OCI-LY1 (cell line): ENCODE results near the gene DOLPP1.

Experiments
- H2AFZ ChIP-seq: fragments of 200-600 bp; sonication (generic), shearing (Covaris generic); 2 replicates; pipeline ENCODE4 v1.6.0; 2014; ENCODE audit warnings: antibody characterized with exemption, mild to moderate bottlenecking, low read length
- H3F3A ChIP-seq: fragments of 200-600 bp; sonication (generic), shearing (Covaris generic); 2 replicates; pipeline ENCODE4 v1.6.0; 2014; ENCODE audit warnings: mild to moderate bottlenecking, antibody characterized with exemption, low read length, moderate library complexity; ENCODE audit not compliant: insufficient read depth
- H3K27ac ChIP-seq: fragments of 200-600 bp; sonication (generic); 2 replicates; pipeline ENCODE4 v1.5.1; 2014; ENCODE audit warnings: low read length, mixed run types, mild to moderate bottlenecking, low read depth; ENCODE audit not compliant: poor library complexity, severe bottlenecking
- H3K27me3 ChIP-seq: fragments of 200-600 bp; sonication (generic); 2 replicates; pipeline ENCODE4 v1.6.0; 2014; ENCODE audit warnings: antibody characterized with exemption, mild to moderate bottlenecking, low read length, moderate library complexity; ENCODE audit not compliant: insufficient read depth
- H3K36me3 ChIP-seq: fragments of 200-600 bp; sonication (generic); 2 replicates; pipeline ENCODE4 v1.6.1; 2014; ENCODE audit warnings: mild to moderate bottlenecking, antibody characterized with exemption, low read length, moderate library complexity, mixed read lengths; ENCODE audit not compliant: insufficient read depth
- H3K4me1 ChIP-seq: fragments of 200-600 bp; sonication (generic); 2 replicates; pipeline ENCODE4 v1.5.1; 2014; ENCODE audit warnings: mild to moderate bottlenecking, low read length, moderate library complexity; ENCODE audit not compliant: insufficient read depth, severe bottlenecking
- H3K4me2 ChIP-seq: fragments of 200-600 bp; sonication (generic), shearing (Covaris generic); 2 replicates; pipeline ENCODE4 v1.6.1; 2014; ENCODE audit warnings: low read length
- H3K4me3 ChIP-seq: fragments of 200-600 bp; sonication (generic); 2 replicates; pipeline ENCODE4 v1.5.1; 2014; ENCODE audit warnings: low read length, low read depth, mild to moderate bottlenecking, mixed read lengths; ENCODE audit not compliant: poor library complexity, severe bottlenecking
- H3K79me2 ChIP-seq: fragments of 200-600 bp; shearing (Covaris generic); 2 replicates; pipeline ENCODE4 v1.6.1; 2016; ENCODE audit warnings: mixed run types, low read length, mixed read lengths; ENCODE audit not compliant: insufficient read depth
- H3K9ac ChIP-seq: fragments of 200-600 bp; sonication (generic), shearing (Covaris generic); 2 replicates; pipeline ENCODE4 v1.6.1; 2014; ENCODE audit warnings: mild to moderate bottlenecking, low read length, mixed read lengths
- H3K9me2 ChIP-seq: fragments of 200-600 bp; sonication (generic), shearing (Covaris generic); 2 replicates; pipeline ENCODE4 v1.6.1; 2014; ENCODE audit warnings: low read depth, mild to moderate bottlenecking, low read length, mixed read lengths
- H3K9me3 ChIP-seq: fragments of 200-600 bp; shearing (Covaris generic); 2 replicates; pipeline ENCODE4 v1.6.1; 2014; ENCODE audit warnings: low read length, mixed read lengths
- H4K20me1 ChIP-seq: fragments of 200-600 bp; sonication (generic), shearing (Covaris generic); 2 replicates; pipeline ENCODE4 v1.6.0; 2016; ENCODE audit warnings: mild to moderate bottlenecking, low read length; ENCODE audit not compliant: insufficient read depth
- EZH2 ChIP-seq: fragments of 200-600 bp; sonication (generic), shearing (Covaris generic); IDR thresholded peaks from 2 replicates; pipeline ENCODE4 v1.8.0; 2017; ENCODE audit warnings: borderline replicate concordance, mixed run types, mild to moderate bottlenecking, antibody characterized with exemption, low read length, moderate library complexity, mixed read lengths
- TF ChIP-seq, protein P1 (sequence below): fragments of 200-600 bp; sonication (generic), shearing (Covaris generic); IDR thresholded peaks from 2 replicates; pipeline ENCODE4 v1.5.1; 2017; ENCODE audit warnings: mild to moderate bottlenecking, antibody characterized with exemption, low read length, moderate library complexity, mixed read lengths

Gene DOLPP1

DNA sequence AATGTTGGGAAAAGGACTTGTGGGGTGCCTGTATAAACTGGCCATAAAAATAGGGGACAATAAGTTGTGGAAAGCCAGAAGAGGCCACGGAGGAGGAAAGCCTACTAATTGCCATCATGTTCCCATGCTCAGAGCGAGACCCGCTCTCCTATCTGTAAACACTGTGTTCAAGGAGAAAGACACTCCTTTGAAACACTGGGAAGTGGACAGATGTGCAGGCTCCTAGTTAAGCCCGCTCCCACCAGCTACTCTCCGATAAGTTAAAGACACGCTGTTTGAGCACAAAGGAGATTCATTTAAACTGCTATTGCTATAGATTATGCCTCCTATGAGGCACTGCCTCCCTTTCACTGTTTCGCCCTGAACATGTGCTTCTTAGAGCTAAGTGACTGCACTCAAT lies 20.4 kb downstream of the DOLPP1 start:
- no peak overlapping the region for H3K4me3 ChIP-seq
- TF ChIP-seq EZH2: no peak
- TF ChIP-seq, protein P1, sequence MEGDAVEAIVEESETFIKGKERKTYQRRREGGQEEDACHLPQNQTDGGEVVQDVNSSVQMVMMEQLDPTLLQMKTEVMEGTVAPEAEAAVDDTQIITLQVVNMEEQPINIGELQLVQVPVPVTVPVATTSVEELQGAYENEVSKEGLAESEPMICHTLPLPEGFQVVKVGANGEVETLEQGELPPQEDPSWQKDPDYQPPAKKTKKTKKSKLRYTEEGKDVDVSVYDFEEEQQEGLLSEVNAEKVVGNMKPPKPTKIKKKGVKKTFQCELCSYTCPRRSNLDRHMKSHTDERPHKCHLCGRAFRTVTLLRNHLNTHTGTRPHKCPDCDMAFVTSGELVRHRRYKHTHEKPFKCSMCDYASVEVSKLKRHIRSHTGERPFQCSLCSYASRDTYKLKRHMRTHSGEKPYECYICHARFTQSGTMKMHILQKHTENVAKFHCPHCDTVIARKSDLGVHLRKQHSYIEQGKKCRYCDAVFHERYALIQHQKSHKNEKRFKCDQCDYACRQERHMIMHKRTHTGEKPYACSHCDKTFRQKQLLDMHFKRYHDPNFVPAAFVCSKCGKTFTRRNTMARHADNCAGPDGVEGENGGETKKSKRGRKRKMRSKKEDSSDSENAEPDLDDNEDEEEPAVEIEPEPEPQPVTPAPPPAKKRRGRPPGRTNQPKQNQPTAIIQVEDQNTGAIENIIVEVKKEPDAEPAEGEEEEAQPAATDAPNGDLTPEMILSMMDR: no peak
- no peaks in the 10 kb centered on the region for H3K79me2 ChIP-seq
- H3K27ac ChIP-seq: no peak overlapping the region
- H3F3A ChIP-seq: no peaks in the 10 kb centered on the region
- H3K9me3 ChIP-seq: no peaks in the 10 kb centered on the region
- H3K4me1 ChIP-seq: peaks cover 9% of the 10 kb centered on the region
- H2AFZ ChIP-seq: no peak overlapping the region
- H4K20me1 ChIP-seq: no peaks in the 10 kb centered on the region
- no peak overlapping the region for H3K4me2 ChIP-seq
- H3K9me2 ChIP-seq: no peaks in the 10 kb centered on the region
- no peaks in the 10 kb centered on the region for H3K36me3 ChIP-seq
- H3K9ac ChIP-seq: no peak overlapping the region
- H3K27me3 ChIP-seq: 0 out of 2 replicates have a peak, but pooled peaks cover 5% of the 10 kb centered on the region

DNA sequence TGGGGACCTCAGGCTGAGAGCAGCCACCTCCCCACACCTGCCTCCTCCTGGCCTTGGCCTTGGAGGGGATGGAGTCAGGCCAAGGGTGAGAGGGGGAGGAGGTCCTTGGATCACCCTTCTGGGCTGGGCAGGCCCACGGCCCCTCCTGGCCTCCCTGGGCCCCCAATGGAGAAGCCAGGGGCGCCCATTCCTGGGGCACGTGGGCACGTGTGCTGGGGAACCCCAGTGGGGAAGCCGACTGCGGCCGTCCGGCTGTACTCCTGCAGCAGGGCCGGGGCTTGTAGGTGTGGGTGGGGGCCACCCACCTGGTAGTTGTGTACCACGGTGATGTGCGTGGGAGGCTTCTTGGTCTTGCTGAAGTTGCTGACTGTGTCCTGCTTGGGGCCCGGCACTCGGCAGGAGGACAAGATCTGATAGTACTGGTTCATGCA lies 21.2 kb downstream of the DOLPP1 start:
- Histone ChIP-seq H3K4me2 (no peak overlapping the region), H3K27me3 (0 out of 2 replicates have a peak, but pooled peaks cover 5% of the 10 kb centered on the region), H3K9ac (no peak overlapping the region), H2AFZ (no peak overlapping the region), H3K36me3 (no peaks in the 10 kb centered on the region), H3K4me1 (peaks cover 9% of the 10 kb centered on the region), H4K20me1 (no peaks in the 10 kb centered on the region), H3K79me2 (no peaks in the 10 kb centered on the region), H3K4me3 (no peak overlapping the region), H3F3A (no peaks in the 10 kb centered on the region), H3K9me3 (no peaks in the 10 kb centered on the region), H3K9me2 (no peaks in the 10 kb centered on the region), H3K27ac (no peak overlapping the region)
- TF ChIP-seq, protein P1: no peak
- TF ChIP-seq EZH2: no peak

DNA sequence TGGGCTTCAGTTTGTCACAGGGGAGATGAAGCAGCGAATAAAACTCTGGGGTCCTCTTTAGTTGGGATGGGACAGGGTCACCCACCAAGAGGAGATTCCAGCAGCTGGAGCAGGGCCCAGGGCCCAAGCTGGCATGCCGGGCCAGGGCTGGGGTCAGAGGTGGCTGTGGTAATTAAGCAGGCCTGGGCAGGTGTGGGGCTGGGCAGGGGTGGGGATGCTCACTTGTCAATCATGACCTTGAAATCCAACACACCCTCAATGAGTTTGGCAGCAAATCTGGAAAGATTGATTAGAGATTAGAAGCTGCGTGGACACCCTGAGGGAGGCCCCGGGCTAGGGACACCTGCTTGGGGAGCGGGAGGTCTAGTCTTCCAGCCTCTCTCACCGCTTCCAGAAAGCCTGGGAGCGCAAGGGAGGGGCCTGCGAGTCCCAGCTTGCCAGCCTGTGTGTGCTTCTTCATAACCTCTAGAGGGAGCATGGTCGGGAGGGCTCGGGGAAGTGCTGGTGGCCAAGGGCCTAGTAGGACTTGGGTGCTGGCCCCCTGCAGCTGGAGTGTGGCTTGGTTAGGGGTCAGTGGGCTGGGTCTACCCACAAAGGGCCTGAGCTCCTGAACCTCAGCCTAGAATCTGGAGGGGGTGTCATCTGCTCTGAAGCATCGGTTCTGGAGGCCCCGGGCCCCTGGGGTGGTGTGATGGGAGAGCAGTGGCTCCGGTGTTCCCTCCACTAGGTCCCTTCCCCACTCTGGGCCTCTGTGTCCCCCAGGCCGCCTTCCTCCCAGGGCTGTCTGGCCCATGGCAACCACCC lies 22.1 kb downstream of the DOLPP1 start:
- Histone ChIP-seq H3K9ac (no peak overlapping the region), H3K4me2 (no peak overlapping the region), H3K4me3 (no peak overlapping the region), H3K9me3 (no peaks in the 10 kb centered on the region), H3K27me3 (0 out of 2 replicates have a peak, but pooled peaks cover 5% of the 10 kb centered on the region), H3K27ac (no peak overlapping the region), H4K20me1 (no peaks in the 10 kb centered on the region), H3K79me2 (no peaks in the 10 kb centered on the region), H3F3A (no peaks in the 10 kb centered on the region), H3K9me2 (no peaks in the 10 kb centered on the region), H2AFZ (no peak overlapping the region), H3K36me3 (no peaks in the 10 kb centered on the region), H3K4me1 (peaks cover 9% of the 10 kb centered on the region)
- TF ChIP-seq, protein P1: peak; percentile 60
- TF ChIP-seq EZH2: no peak
